Lower leg skin (tissue), 4 donors: ENCODE measurements around the gene SNRNP200. TPM values are rescaled to one million over a fixed set of nuclear protein-coding genes. Genes with fewer than 3 reads are reported as not detected.
A peak's percentile ranks its signal among the peaks of the same experiment; 100 is the strongest.

ENCODE experiments used
- DNase-seq, 2 donors: peaks; one replicate each; pipeline ENCODE4 v3.0.0-alpha.2; 2019; ENCODE audit warnings: low spot score in 2 of 2
- H3K4me3 ChIP-seq: fragments of 200-600 bp; sonication (generic); 2 replicates; pipeline ENCODE4 v1.5.1; 2017; ENCODE audit warnings: mild to moderate bottlenecking, low read depth; ENCODE audit not compliant: poor library complexity, severe bottlenecking
- CTCF ChIP-seq, 3 donors: fragments of 450-650 bp; IDR thresholded peaks; one replicate each; pipeline ENCODE4 v1.5.1; 2016; ENCODE audit warnings: antibody characterized with exemption in 3 of 3, mild to moderate bottlenecking in 3 of 3, moderate library complexity in 2 of 3
- POLR2A ChIP-seq, 2 donors: fragments of 450-650 bp; IDR thresholded peaks; one replicate each; pipeline ENCODE4 v1.6.1; 2016 to 2017; ENCODE audit warnings: antibody characterized with exemption in 2 of 2, mild to moderate bottlenecking in 1 of 2, moderate library complexity in 1 of 2
- WGBS, 2 donors: methylation state at CpG; one replicate each; pipeline ENCODE4 v1.1.5; 2018; 5-methylcytosine and 5-hydroxymethylcytosine counted together
- intact Hi-C: fragments of 100-400 bp; cut with DNase I; formaldehyde crosslinking; loops from one replicate; pipeline ENCODE4 v1.15.0; 2023; ENCODE audit warnings: low total_unique reads
- total RNA-seq, 4 donors: library from RNA; depleted of rRNA; stranded (reverse); fragments of >200 nt; gene quantifications; one replicate each; pipeline ENCODE4 v1.1.0, GENCODE V29; 2016

SNRNP200 gene
- total RNA-seq, 4 donors from 2014 or later = 73.4 to 94.0 (median 87.5) TPM

DNA sequence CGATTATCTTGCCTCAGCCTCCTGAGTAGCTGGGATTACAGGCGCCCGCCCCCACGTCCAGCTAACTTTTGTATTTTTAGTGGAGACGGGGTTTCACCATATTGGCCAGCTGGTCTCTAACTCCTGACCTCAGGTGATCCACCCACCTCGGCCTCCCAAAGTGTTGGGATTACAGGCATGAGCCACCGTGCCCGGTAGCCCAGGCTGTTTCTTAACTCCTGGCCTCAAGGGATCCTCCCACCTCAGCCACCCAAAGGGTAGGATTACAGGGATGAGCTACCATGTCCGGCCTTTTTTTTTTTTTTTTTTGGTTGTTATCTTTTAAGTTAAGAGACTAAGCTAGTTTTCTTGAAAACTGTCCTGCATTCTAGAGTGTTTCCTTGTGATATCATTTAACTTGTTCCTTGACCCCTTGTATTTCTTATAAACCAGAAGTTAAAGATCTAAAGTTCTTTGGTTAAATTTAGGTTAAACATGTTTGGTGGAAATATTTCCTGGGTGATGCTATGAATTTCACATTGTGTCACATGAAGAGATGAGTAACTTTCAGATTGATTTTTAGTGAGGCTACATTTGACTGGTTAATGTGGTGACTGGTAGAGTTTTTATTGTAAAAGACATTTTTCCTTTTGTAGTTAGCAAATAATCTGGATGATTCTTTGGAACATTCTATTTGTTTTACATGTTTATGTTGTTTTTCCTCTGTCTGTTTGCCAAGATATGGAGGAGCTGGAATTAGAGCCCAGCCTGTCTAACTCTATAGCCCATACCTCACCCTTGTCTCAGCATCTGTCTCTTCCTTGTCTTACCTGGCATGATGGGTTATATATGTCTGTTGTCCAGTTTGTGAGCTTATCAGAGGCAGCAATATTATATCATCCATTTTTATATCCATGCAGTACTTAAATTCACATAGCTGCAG, 35.4 kb upstream of the SNRNP200 start:
- intact Hi-C loops = no loop called here
- WGBS, 2 donors = 93 to 95% methylated on average over 9 of the region's 9 CpGs
- TF ChIP-seq POLR2A (IDR thresholded peaks at IDR 0.05) = no peak
- TF ChIP-seq CTCF (IDR thresholded peaks at IDR 0.05) = no peak
- no peak overlapping the region for H3K4me3 ChIP-seq
- DNase-seq = no peak

- no peak for TF ChIP-seq POLR2A (IDR thresholded peaks at IDR 0.05)
- TF ChIP-seq CTCF (IDR thresholded peaks at IDR 0.05) = no peak
- H3K4me3 ChIP-seq = no peak overlapping the region
- WGBS, 2 donors = 86 to 89% methylated on average over 3 of the region's 3 CpGs
- intact Hi-C loops = no loop called here
- no peak for DNase-seq
Observed at GRCh38 chr2:96336873-96337272, 31.5 kb upstream of the SNRNP200 start.

DNA sequence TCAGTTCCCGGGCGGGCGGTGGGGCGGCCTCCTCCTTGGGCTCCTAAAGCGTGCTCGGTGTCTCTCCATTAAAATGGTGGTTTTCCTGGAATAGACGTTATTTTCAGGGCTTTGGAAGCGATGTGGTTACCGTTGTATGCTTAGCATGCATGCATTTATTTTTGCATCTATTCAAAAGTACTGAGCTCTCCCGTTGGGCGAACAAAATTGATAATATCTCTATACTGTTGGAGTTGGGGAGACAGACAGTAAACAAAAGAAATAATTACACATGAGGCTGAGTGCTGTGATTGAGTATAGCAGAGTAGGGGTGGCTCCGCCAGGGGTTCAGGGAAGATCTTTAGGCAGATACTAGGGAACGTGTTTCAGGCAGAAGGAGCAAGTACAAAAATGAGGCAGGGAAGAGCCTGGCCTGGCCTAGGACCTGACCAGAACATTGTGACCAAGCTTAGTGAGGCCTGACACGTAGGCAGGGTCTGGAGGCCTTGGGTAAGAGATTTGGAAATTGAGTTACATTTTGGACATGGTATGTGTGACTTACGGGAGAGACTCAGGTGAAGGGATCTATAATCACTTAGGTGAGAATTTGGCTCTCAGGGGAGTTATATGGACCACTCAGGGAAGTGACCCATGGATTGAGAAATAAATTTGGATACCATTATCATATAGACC, 30.9 kb upstream of the SNRNP200 start:
- H3K4me3 ChIP-seq = peak overlapping the region; percentile 54
- no peak for DNase-seq
- 14 to 17% methylated on average over 15 of the region's 15 CpGs for WGBS, 2 donors
- TF ChIP-seq CTCF (IDR thresholded peaks at IDR 0.05) (no peak), POLR2A (IDR thresholded peaks at IDR 0.05) (no peak)
- intact Hi-C loops = no loop called here

DNA sequence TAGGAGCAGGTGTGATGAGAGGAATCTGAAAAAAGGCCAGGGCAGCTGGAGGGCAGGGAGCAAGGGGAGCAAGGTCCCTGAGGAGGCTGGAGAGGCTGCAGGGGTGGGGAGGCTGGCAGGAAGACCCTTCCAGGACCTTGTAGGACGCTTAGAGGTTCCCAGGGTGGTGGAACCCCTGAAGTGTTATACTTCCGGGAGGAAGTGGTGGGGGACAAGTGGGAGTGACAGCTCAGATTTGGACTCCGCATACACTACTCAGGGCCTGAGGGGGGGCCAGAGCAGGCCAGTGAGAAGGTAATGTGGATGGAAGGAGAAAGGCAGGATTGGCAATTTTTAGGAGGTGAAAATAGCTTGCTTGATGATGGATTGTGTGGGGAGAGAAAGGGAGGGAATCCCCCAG, 28.4 kb upstream of the SNRNP200 start:
- TF ChIP-seq CTCF (IDR thresholded peaks at IDR 0.05) (no peak), POLR2A (IDR thresholded peaks at IDR 0.05) (no peak)
- no peak overlapping the region for H3K4me3 ChIP-seq
- WGBS, 2 donors = 77 to 86% methylated on average over 3 of the region's 3 CpGs
- intact Hi-C loops = no loop called here
- DNase-seq = no peak

GRCh38 chr2:96330407-96330806, 25.1 kb upstream of the SNRNP200 start:
- TF ChIP-seq CTCF (IDR thresholded peaks at IDR 0.05) (no peak), POLR2A (IDR thresholded peaks at IDR 0.05) (no peak)
- H3K4me3 ChIP-seq = no peak overlapping the region
- no peak for DNase-seq
- WGBS, 2 donors = 19 to 39% methylated on average over 1 of the region's 1 CpG
- intact Hi-C loops = no loop called here
